ENCODE results near the gene TNFAIP1. TPM values are rescaled to one million over a fixed set of nuclear protein-coding genes. Genes with fewer than 3 reads are reported as not detected.
"Not testable (repeated sequence)": the region's sequence is repeated elsewhere in the genome, so short reads cannot be mapped to it uniquely, and the experiment has no call there.

TNFAIP1 gene
- 18.8 TPM for total RNA-seq

GRCh38 chr17:28335201-28335958, at the start of gene TNFAIP1, which contains the start of gene IFT20:
TSS of gene TNFAIP1 (plus strand) at chr17:28335761. CDS start at chr17:28339522, 3,761 bp downstream.
TSS of gene IFT20 (minus strand) at chr17:28335472. CDS start at chr17:28331985, 3,487 bp downstream.
- peaks cover 39 to 46% (median 40%) of the 10 kb centered on the region in 3 donors for H3K4me1 ChIP-seq (ENCODE audit: control insufficient read depth in 3 of 3, insufficient read depth in 3 of 3, low read length in 3 of 3)

GRCh38 chr17:28285965-28286364, 49.6 kb upstream of the TNFAIP1 start:
- Histone ChIP-seq H3K9me3 (ENCODE audit: control insufficient read depth in 3 of 3, low read length in 3 of 3) (no peaks in the 10 kb centered on the region), H3K4me3 (ENCODE audit: low read length in 3 of 3) (no peak overlapping the region), H3K27me3 (ENCODE audit: control insufficient read depth in 3 of 3, insufficient read depth in 3 of 3, low read length in 3 of 3) (no peaks in the 10 kb centered on the region), H3K4me1 (ENCODE audit: control insufficient read depth in 3 of 3, insufficient read depth in 3 of 3, low read length in 3 of 3) (no peaks in the 10 kb centered on the region), H3K36me3 (ENCODE audit: control insufficient read depth in 3 of 3, insufficient read depth in 3 of 3, low read length in 3 of 3) (no peaks in the 10 kb centered on the region), H3K27ac (ENCODE audit: low read depth, low read length) (no peak overlapping the region), H3K9ac (ENCODE audit: low read depth in 1 of 3, low read length in 3 of 3) (no peak overlapping the region)

More at GRCh38 chr17:28335201-28335958, at the start of gene TNFAIP1, which contains the start of gene IFT20:
- Histone ChIP-seq H3K36me3 (ENCODE audit: control insufficient read depth in 3 of 3, insufficient read depth in 3 of 3, low read length in 3 of 3) (peaks cover 26 to 28% (median 26%) of the 10 kb centered on the region in 3 donors), H3K9me3 (ENCODE audit: control insufficient read depth in 3 of 3, low read length in 3 of 3) (no peaks in the 10 kb centered on the region), H3K9ac (ENCODE audit: low read depth in 1 of 3, low read length in 3 of 3) (peak within 1 kb of the TSS; percentile 90 to 94 (median 90)), H3K27me3 (ENCODE audit: control insufficient read depth in 3 of 3, insufficient read depth in 3 of 3, low read length in 3 of 3) (no peaks in the 10 kb centered on the region), H3K4me3 (ENCODE audit: low read length in 3 of 3) (peak within 1 kb of the TSS; percentile 90 to 96 (median 94)), H3K27ac (ENCODE audit: low read depth, low read length) (peak within 1 kb of the TSS; percentile 95)

- Histone ChIP-seq H3K27ac (ENCODE audit: low read depth, low read length) (no peak overlapping the region), H3K4me3 (ENCODE audit: low read length in 3 of 3) (no peak overlapping the region), H3K36me3 (ENCODE audit: control insufficient read depth in 3 of 3, insufficient read depth in 3 of 3, low read length in 3 of 3) (no peaks in the 10 kb centered on the region), H3K4me1 (ENCODE audit: control insufficient read depth in 3 of 3, insufficient read depth in 3 of 3, low read length in 3 of 3) (no peaks in the 10 kb centered on the region), H3K27me3 (ENCODE audit: control insufficient read depth in 3 of 3, insufficient read depth in 3 of 3, low read length in 3 of 3) (no peaks in the 10 kb centered on the region), H3K9ac (ENCODE audit: low read depth in 1 of 3, low read length in 3 of 3) (no peak overlapping the region), H3K9me3 (ENCODE audit: control insufficient read depth in 3 of 3, low read length in 3 of 3) (no peaks in the 10 kb centered on the region)
Measured at GRCh38 chr17:28290703-28291102, 44.9 kb upstream of the TNFAIP1 start.

- H3K4me3 ChIP-seq (ENCODE audit: low read length in 3 of 3), result no peak overlapping the region
- H3K9me3 ChIP-seq (ENCODE audit: control insufficient read depth in 3 of 3, low read length in 3 of 3), result no peaks in the 10 kb centered on the region
- H3K9ac ChIP-seq (ENCODE audit: low read depth in 1 of 3, low read length in 3 of 3), result no peak overlapping the region
- H3K4me1 ChIP-seq (ENCODE audit: control insufficient read depth in 3 of 3, insufficient read depth in 3 of 3, low read length in 3 of 3), result no peaks in the 10 kb centered on the region
- no peaks in the 10 kb centered on the region for H3K36me3 ChIP-seq (ENCODE audit: control insufficient read depth in 3 of 3, insufficient read depth in 3 of 3, low read length in 3 of 3)
- H3K27me3 ChIP-seq (ENCODE audit: control insufficient read depth in 3 of 3, insufficient read depth in 3 of 3, low read length in 3 of 3), result no peaks in the 10 kb centered on the region
- H3K27ac ChIP-seq (ENCODE audit: low read depth, low read length), result no peak overlapping the region
Measured at GRCh38 chr17:28291780-28292330, 43.7 kb upstream of the TNFAIP1 start.

GRCh38 chr17:28292878-28293277, 42.7 kb upstream of the TNFAIP1 start:
- not testable (repeated sequence) for H3K9ac ChIP-seq (ENCODE audit: low read depth in 1 of 3, low read length in 3 of 3); H3K36me3 ChIP-seq (ENCODE audit: control insufficient read depth in 3 of 3, insufficient read depth in 3 of 3, low read length in 3 of 3); H3K27me3 ChIP-seq (ENCODE audit: control insufficient read depth in 3 of 3, insufficient read depth in 3 of 3, low read length in 3 of 3); H3K4me1 ChIP-seq (ENCODE audit: control insufficient read depth in 3 of 3, insufficient read depth in 3 of 3, low read length in 3 of 3); H3K4me3 ChIP-seq (ENCODE audit: low read length in 3 of 3); H3K27ac ChIP-seq (ENCODE audit: low read depth, low read length); H3K9me3 ChIP-seq (ENCODE audit: control insufficient read depth in 3 of 3, low read length in 3 of 3)

GRCh38 chr17:28293994-28294393, 41.6 kb upstream of the TNFAIP1 start:
- no peak overlapping the region for H3K4me3 ChIP-seq (ENCODE audit: low read length in 3 of 3)
- no peaks in the 10 kb centered on the region for H3K9me3 ChIP-seq (ENCODE audit: control insufficient read depth in 3 of 3, low read length in 3 of 3)
- H3K27ac ChIP-seq (ENCODE audit: low read depth, low read length), result no peak overlapping the region
- no peak overlapping the region for H3K9ac ChIP-seq (ENCODE audit: low read depth in 1 of 3, low read length in 3 of 3)
- no peaks in the 10 kb centered on the region for H3K36me3 ChIP-seq (ENCODE audit: control insufficient read depth in 3 of 3, insufficient read depth in 3 of 3, low read length in 3 of 3)
- no peaks in the 10 kb centered on the region for H3K4me1 ChIP-seq (ENCODE audit: control insufficient read depth in 3 of 3, insufficient read depth in 3 of 3, low read length in 3 of 3)
- no peaks in the 10 kb centered on the region for H3K27me3 ChIP-seq (ENCODE audit: control insufficient read depth in 3 of 3, insufficient read depth in 3 of 3, low read length in 3 of 3)

- H3K36me3 ChIP-seq (ENCODE audit: control insufficient read depth in 3 of 3, insufficient read depth in 3 of 3, low read length in 3 of 3), result no peaks in the 10 kb centered on the region
- no peaks in the 10 kb centered on the region for H3K9me3 ChIP-seq (ENCODE audit: control insufficient read depth in 3 of 3, low read length in 3 of 3)
- H3K27ac ChIP-seq (ENCODE audit: low read depth, low read length), result no peak overlapping the region
- H3K9ac ChIP-seq (ENCODE audit: low read depth in 1 of 3, low read length in 3 of 3), result no peak overlapping the region
- no peaks in the 10 kb centered on the region for H3K27me3 ChIP-seq (ENCODE audit: control insufficient read depth in 3 of 3, insufficient read depth in 3 of 3, low read length in 3 of 3)
- no peaks in the 10 kb centered on the region for H3K4me1 ChIP-seq (ENCODE audit: control insufficient read depth in 3 of 3, insufficient read depth in 3 of 3, low read length in 3 of 3)
- no peak overlapping the region for H3K4me3 ChIP-seq (ENCODE audit: low read length in 3 of 3)
Measured at GRCh38 chr17:28295677-28296578, 39.6 kb upstream of the TNFAIP1 start.

GRCh38 chr17:28298449-28298848, 37.1 kb upstream of the TNFAIP1 start:
- Histone ChIP-seq H3K27me3 (ENCODE audit: control insufficient read depth in 3 of 3, insufficient read depth in 3 of 3, low read length in 3 of 3) (no peaks in the 10 kb centered on the region), H3K9me3 (ENCODE audit: control insufficient read depth in 3 of 3, low read length in 3 of 3) (no peaks in the 10 kb centered on the region), H3K9ac (ENCODE audit: low read depth in 1 of 3, low read length in 3 of 3) (no peak overlapping the region), H3K4me3 (ENCODE audit: low read length in 3 of 3) (no peak overlapping the region), H3K4me1 (ENCODE audit: control insufficient read depth in 3 of 3, insufficient read depth in 3 of 3, low read length in 3 of 3) (no peaks in the 10 kb centered on the region), H3K27ac (ENCODE audit: low read depth, low read length) (no peak overlapping the region), H3K36me3 (ENCODE audit: control insufficient read depth in 3 of 3, insufficient read depth in 3 of 3, low read length in 3 of 3) (no peaks in the 10 kb centered on the region)

- Histone ChIP-seq H3K27me3 (ENCODE audit: control insufficient read depth in 3 of 3, insufficient read depth in 3 of 3, low read length in 3 of 3) (peaks cover 3 to 19% (median 10%) of the 10 kb centered on the region in 3 donors), H3K9me3 (ENCODE audit: control insufficient read depth in 3 of 3, low read length in 3 of 3) (no peaks in the 10 kb centered on the region), H3K4me3 (ENCODE audit: low read length in 3 of 3) (no peak overlapping the region), H3K36me3 (ENCODE audit: control insufficient read depth in 3 of 3, insufficient read depth in 3 of 3, low read length in 3 of 3) (no peaks in the 10 kb centered on the region), H3K27ac (ENCODE audit: low read depth, low read length) (no peak overlapping the region), H3K9ac (ENCODE audit: low read depth in 1 of 3, low read length in 3 of 3) (no peak overlapping the region), H3K4me1 (ENCODE audit: control insufficient read depth in 3 of 3, insufficient read depth in 3 of 3, low read length in 3 of 3) (no peaks in the 10 kb centered on the region)
Measured at GRCh38 chr17:28306954-28307401, 28.6 kb upstream of the TNFAIP1 start.
